Measurements from ENCODE around the gene TNNI3K.

The TNNI3K gene

DNA sequence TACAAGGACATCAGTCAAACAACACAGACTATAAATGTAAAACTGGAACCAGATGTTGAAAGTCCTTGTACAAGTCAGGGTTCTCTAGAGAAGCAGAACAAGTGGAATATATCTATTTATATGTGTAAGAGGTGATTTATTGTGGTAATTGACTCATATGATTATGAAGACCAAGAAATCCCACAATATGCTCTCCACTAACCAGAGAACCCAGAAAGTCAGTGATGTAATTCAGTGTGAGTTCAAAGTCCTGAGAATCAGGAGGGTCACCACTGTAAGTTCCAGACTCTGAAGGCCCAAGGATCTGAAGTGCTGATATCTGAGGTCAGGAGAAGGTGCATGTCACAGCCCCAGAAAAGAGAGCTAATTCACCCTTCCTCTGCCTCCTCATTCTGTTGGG, 220.2 kb downstream of the TNNI3K start:
- no peak for DNase-seq

DNA sequence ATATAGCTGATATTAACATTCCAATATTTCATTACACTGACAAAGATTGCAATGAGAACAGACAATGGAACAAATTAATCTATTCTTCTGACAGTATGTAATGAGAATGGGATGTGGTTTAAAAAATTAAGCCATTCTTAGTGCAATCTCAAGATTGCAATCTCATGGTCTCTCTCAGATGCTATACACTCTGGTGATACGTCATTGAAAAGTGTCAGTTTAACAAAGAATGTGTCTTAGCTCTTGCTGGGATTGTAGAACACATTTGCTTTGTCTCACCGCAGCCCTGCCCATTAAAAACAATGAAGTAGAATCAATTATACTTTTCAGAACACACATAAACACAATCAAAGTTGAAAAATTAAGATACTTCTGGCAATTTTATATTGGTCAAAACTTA, 222.1 kb downstream of the TNNI3K start:
- DNase-seq: no peak

DNA sequence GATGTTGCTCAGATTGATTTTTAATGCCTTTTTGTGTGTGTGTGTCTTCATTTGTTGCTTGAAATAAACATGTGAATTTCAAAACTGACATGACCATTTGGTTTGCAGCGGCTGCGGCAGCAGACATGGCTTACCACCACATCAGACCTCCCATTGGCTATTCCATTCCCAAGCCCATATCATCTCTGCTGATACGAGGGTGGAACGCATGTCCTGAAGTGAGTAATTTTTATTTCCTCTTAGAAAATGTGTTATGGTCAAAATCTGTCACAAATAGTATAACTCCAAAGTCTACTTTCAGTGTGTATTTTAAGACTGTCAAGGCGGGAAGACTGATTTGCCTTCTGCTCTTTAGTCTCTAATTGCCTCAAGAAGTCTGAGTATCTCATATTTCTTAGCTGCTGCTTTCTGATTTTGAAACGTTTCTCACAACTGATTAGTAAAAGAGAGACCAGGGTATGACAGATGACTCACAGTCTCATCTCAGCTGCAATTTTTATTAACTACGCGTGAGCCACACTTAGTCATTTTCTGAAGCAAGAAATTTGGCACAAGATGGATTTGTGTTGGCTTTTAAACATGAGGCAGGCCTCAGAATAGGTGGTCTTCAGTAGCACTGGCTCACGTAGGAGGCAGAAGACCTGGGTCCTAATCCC, 228.3 kb downstream of the TNNI3K start:
- no peak for DNase-seq

DNA sequence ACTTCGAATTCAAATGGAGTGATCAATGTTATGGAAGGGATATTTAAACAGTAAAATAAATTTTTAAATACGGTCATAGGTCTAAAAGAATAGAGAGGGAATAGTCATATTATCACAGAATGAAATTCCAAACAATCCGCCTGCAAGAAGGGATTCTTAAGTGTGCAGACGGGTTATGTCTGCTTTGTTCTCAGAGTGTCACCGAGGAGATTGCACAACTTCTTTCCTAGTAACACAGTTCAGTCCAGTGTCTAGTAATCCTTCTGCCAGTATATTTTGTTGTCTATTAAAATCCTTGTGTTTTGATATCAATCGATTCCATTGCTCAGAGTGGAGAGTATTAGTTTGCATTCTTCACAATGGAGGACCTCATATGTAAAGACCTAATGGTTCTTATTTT, 228.8 kb downstream of the TNNI3K start:
- no peak for DNase-seq

DNA sequence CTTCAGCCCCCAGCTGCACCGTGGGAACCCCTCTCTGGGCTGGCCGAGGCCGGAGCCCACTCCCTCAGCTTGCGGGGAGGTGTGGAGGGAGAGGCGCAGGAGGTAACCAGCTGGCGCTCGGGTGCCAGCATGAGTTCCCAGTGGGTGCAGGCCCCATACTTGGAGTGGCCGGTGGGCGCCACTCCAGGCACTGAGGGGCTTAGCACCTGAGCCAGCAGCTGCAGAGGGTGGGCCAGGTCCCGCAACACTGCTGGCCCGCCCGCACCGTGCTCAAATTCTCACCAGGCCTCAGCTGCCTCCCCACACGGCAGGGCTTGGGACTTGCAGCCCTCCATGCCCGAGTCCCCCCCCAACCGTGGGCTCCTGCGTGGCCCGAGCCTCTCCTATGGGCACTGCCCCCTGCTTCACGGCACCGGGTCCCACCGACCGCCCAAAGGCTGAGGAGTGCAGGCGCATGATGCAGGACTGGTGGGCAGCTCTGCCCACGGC, 230.1 kb downstream of the TNNI3K start:
- no peak for DNase-seq

DNA sequence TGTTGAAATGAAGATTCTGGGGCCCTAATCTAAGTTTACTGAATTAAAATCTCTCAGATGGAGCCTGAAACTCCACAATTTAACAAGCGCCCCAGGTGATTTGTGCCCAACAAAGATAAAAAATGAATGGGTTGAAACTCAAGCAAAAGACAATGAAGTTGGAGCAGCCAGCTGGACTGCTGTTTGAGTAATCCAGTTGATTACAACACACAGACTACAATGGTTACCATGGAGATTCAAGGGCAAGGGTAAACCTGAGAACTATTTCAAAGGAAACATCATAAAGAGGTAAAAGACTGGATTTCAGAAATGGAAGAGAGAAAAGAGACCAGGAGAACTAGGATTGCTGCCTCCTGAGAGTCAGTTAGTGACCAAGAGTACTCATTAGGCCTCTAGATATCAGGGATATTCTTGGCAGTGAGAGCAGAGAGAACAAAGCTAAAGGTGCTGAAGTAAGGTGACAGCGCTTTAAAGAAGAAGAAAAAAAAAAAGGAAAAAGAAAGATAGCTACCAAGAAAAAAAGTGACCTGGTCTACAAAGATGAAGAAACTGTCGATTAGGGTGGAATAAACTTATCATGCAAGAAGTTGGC, 232.7 kb downstream of the TNNI3K start:
- DNase-seq: no peak

DNA sequence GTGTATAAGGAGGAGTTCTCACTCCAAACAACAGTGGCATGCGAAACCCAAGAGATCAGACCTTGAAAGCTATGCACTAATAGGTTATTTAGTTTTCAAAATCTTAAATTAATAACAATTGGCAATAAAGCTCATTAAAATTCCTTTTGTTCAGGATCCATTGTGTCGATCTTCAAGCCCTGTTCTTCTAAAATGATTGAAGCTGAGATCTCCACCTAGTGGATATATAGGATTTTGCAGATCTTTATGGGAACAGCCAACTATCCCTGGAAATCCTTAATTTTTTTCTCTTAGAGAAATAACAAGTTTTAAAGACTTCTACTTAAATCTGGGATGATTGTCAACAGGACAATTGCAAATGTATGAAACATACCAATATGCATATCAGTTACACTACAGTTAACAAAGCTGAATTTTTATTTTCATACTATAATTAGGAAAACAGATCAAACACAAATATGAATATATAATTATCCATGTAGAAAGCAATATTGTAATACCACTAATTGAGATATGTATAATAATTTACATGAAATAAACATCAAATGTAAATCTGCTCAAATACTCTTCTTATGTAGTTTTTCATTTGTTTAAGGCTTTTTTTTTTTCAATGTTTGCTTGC, 233.9 kb downstream of the TNNI3K start:
- DNase-seq: no peak

DNA sequence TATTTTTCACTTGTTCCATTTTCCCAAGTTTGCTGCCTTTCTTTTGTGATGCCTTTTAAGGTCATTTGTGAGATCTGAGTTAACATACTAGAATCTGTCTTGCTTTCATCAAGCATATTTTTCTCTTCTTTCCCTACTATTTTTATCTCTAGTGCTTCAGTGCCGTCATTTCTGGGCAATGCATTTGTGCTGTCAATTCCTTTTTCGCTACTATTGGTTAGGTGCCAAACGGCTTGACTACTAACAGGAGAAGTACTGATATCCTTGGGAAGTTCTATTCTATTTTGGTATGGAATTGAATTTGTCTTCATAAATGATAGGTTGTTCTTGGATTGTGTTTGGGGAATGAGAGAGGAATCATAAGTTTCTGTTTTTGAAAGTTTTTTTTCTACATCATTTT, 235.1 kb downstream of the TNNI3K start:
- DNase-seq: no peak

DNA sequence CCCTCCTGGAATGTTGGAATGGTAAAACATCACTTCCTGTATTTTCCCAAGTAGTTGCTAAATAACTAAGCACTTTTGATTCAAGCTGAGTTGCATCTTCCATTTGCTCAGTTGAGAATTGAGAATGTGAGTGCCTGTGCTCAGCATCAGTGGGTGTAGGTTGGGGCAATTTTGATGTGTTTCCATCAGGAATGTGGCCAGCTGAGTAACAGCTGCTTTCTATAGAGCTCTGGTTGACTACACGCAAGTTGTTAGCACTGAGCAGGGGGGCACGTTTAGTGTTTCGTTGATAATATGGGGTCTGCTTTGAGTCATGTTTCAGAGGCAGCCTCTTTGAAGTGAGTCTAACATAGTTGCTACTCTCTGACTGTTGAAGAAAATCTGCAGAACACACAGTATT, 235.7 kb downstream of the TNNI3K start:
- DNase-seq: no peak

DNA sequence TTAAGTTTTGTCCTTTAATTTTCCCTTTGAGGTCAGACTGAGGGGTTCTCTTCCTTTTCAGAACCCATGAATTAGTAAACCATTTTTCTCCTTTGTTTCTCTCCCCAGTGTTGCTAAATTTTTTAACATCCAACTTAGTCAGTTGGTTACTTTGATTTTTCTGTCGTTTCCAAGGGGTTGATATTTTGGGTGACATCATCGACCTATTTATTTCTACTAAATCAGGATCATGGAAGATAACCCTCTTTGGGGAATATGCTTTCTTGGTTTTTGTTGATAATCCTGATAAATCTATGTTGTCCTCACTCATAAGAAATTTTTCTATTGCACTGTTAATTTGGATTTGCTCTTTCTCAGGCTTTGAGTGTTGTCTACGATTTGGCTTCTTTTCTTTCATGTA, 236.3 kb downstream of the TNNI3K start:
- DNase-seq: no peak

DNA sequence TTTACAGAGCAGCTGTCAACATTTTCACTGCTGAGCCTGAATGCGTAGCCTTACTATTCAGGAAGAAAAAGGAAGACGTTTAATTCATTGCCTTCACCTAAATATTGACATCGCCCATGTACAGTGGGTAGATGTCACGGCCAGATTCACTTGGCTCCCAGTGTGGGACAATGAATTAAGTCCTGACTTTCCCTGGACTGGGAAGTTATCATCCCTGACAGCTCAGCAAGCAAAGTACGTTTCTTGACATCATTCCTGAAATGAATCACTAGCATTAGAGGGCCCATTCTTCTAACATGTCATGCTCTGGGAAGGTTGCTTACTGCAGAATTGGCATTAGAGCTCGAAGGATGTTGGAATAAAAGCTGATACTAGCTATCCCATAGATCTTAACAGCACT, 239.4 kb downstream of the TNNI3K start:
- DNase-seq: no peak

DNA sequence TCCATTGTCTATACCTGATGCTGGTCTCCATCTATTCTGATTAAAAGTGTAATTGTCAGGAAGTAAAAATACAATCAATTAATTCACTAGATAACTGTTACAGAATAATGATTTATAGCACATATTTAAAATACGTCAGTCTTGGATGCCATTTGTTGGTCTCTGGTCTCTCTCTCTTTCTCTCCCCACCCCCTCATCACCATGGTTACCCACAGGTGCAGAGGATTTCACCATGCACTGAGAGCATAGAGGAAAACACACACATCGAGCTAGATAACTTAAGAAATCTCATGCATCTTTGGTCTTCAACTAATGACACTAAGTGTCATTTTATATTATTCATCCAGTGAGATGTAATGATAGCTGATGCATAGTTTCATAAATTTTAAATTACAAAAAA, 243.8 kb downstream of the TNNI3K start:
- DNase-seq: no peak

DNA sequence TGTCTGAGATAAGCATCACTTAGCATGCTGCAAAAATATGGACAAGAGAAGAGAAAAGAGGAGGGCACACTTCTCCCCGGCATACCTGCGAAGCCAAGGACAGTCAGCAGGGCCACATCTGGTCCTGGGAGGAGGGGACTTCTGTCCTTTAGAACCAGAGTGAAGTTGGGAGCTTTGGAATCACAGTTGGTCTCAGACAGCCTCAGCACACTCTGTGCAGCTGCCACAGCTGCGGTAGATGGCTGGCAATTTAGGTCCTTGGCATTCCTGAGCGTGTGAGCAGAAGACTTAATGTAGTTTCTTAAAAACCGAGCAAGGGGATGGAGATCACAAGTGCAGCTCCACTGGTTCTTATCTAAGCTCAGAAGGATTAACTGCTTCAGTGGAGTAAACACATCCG, 244.9 kb downstream of the TNNI3K start:
- no peak for DNase-seq

DNA sequence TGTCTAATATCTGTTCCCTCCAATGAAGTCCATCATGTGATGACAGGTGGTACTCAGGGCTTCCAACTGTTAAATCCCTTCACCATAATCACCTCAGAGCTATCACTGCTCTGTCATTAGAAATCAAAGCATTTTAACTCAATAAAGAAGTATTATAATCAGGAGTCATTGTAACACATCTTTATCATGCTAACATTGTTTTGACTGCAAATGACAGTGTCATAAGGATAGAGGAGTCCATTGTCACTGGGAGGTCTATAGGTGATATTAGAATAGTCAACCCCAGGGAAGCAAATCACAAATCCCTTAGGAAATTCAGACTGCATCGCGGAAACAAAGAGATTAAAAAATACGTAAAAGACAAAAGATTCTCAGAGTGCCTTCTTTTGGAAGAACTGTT, 246.4 kb downstream of the TNNI3K start:
- no peak for DNase-seq

DNA sequence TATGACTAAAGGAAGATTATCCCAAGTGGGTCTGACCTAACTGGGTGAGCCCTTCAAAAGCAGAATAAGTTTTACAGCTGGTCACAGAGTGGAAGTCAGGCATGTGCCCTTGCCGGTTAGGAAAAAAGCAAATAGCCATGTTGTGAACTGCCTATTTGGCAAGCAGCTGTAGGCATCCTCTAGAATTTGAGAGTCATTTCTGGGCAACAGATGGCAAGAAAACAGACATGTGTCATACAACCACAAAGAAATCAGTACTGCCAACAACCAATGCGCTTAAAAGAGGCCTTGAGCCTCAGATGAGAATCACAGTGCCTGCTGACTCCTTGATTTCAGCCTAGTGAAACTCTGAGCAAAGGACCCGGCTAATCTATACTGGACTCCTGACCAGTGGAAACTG, 250.4 kb downstream of the TNNI3K start:
- DNase-seq: no peak

DNA sequence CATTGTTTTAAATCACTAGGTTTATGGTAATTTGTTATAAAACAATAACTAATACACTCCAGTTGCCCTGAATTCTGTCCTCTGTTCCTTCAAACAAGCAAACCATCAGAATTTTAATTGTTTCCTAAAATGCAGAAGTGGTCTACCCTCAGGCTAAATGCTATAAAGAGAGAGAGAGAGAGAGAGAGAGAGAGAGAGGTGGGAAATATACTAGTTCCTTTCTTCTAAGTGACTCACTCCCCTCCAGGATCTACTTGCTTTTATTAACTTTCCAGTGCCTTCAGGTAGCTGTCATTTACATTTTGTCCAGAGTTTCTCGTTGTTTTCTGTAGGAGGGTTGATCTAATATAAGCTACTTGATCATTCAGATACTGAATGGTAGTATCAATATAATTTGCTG, 250.8 kb downstream of the TNNI3K start:
- no peak for DNase-seq

DNA sequence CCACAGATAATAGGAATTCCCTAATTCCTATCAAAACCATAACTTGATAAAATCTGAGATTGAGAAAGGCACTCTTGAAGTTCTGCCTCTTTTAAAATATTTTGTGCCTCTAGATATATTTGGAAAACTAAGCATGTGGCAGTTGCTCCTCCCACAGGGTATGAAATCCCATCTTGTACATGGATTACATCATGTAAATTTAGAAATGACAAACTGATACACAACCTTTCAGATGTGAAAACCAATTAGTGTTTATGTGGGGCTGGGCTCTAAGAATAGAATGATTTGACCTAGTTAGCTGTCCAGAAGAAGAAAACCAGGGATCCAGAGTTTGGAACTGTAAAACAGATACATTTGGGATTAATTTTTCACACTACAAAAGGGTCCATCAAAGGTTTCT, 261.5 kb downstream of the TNNI3K start:
- DNase-seq: no peak

DNA sequence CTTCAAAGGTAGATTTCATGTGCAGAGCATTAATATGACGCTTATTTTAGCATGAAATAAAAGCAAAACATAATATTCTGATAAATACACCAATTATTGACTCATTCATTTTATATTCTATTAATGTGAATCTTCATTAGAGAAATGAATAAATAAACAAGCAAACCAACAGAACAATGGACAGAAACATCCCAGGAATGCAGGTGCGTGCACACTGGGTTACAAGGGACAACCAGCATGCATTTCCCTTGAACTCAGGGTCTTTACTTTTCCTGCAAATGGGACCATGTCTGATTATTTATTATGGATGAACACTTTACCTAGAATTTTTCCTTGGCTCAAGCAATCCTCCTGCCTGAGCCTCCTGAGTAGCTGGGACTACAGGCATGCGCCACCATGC, 263.7 kb downstream of the TNNI3K start:
- no peak for DNase-seq

DNA sequence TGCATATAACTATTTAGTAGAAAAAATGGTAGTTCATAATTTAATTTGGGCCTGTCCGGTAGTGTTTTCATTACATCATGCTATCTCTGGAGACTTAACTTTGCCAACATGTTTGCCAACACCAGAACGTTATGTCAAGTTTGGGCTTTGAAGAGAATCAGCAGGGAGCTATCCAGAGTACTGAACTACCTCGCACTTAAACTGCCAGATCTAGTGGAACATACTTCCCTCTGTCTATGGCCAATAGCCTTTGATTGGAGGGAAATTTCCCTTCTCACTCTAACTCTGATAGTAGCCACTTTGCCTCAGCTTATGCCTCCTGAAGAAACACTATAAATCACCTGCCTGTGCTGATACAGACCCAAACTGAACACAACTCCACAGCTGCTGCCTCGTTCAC, 267.2 kb downstream of the TNNI3K start:
- no peak for DNase-seq

DNA sequence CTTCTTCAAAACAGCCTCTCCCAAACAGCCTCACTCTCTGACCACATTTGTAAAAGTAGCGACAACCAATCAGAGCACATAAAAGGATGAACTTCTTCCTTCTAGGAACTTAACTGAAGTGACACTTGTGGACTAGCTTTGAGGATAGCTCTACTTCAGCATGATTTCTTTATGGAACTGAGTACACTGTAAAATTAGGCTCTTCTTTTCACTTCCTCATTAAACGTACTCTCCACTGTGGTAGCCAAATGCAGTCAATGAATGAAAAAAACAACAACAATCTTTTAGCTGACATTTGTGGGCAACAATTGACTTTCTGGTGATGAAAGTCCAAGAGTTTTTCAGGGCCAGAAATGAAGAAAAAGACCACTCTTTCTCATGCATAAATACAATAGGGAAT, 267.7 kb downstream of the TNNI3K start:
- DNase-seq: no peak

DNA sequence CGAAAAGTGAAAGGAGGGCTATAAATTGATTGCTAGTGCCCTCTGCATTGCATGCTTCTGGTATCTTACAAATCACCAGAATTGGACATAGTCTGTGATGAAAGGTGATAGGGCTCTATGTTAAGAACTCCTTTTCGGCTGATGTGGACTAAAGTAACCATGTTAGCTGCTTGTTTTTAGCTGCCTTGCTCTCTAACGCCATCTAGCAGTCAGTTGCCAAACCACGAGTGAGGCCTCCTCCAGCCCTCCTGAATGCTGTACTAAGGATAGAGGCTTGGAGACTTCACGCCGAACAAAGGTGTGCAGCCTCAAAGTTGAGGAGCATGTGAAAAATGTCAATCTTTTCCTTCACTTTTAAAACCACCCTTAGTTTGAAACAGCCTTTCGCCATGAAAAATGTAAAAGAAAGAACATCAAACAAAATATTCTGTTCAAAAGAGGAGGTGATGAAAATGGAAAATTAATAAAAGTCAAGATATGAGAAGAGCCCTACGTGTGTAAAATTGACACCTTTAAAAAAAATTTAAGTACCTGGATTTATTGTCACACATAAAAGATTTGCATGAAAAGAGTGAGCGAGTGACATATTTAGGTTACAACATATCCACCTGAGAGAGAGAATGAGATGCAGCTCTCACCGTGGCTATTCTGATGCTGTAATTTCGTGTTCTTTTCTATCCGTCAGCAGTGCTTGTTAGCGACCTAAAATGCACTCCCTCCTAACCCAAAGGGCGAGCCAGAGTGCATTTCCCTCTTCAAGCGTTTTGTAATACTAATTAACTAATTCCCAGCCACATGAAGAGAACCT, 269.1 kb downstream of the TNNI3K start:
- peak; percentile 47 to 61 for DNase-seq

DNA sequence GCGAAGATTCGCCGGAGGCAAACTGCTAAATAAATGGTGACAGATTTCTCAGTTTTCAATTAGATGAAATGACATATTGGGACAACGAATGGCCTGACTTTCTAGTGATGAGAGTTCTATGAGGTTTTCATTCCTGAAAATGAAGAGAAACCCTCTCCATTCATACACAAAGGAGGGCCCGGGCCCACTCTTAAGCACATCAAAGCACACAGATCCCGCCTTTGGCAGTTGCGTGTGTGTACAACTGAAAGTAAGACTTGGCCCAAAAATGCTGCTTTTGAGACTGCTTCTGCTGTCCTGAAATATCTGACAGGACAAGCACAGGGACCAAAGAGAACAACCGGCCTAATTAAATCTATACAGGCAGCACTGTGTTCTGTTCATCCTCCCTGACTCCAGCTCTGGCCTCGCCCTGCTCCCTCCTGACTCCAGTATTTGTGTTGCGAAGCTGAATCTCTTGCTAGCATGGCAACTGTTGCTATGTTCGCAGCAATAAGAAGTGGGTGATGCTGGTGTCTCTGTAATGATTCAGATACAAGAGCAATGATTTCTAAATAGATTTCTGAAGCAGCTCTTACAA, 269.8 kb downstream of the TNNI3K start:
- no peak for DNase-seq

DNA sequence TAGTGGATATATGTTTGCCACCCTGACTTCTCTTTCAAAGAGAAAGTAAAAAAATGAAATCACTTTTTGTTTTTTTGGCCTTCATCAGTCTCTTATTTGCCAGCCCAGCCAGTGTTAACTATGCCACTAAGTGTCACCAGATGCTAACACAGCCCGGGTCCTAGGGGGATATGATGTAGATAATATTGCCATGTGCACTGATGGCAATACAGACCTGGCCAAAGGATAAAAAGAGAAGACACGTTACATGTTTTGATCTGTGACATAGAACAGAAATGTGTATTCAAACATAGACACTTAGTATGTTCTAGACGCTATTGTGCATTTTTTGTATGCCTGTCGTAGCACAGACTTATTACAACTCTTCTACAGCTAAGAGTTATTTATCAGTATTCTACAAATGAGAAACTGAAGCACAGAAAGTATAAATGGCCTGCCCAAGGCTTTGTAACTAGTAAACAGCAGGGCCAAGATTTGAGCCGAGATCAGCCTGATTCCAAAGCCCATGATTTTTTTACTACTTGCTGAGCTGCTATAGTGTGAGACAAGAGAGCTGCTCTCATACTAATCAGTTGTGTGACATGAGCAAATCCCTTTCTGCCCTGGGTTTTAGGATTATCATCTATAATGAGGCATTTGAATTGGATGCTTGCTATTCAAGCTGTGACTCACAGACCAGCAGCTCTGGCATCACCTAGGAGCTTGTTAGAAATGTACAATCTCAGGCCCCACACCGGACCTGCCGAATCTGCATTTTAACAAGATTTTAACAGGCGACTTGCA, 270.9 kb downstream of the TNNI3K start:
- DNase-seq: no peak

All from activated CD4-positive, alpha-beta T cell treated with anti-CD3 and anti-CD28 coated beads, Interleukin-2, amount 50 U/mL, for 48 hours (primary cell).